ENCODE measurements around the gene JPH2.

The JPH2 gene

DNA sequence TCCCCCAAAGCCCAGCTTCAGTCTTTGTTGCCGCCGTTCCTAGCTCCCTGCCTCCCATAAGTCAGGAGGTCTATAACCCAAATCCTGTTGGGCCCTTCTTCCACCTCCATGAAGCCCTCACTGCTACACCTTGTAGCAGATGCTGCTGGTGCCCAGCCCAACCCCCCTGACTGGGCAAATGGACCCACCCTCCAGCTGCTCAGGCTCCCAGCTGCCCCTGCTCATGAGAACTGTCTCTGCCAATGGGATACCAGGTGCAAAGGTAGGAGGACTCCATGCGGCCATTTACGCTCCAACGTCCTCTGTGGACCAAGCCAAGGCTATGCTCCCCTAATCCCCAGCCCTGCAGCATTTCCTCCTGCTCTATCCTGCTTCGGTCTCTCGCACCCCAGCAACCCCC is 71.8 kb downstream of the JPH2 start:
- Mint-ChIP-seq H3K36me3 (no peaks in the 10 kb centered on the region), H3K4me1 (peaks cover 5% of the 10 kb centered on the region), H3K27ac (no peak overlapping the region), H3K27me3 (peaks cover 13% of the 10 kb centered on the region), H3K9me3 (no peaks in the 10 kb centered on the region), H3K4me3 (no peak overlapping the region)

DNA sequence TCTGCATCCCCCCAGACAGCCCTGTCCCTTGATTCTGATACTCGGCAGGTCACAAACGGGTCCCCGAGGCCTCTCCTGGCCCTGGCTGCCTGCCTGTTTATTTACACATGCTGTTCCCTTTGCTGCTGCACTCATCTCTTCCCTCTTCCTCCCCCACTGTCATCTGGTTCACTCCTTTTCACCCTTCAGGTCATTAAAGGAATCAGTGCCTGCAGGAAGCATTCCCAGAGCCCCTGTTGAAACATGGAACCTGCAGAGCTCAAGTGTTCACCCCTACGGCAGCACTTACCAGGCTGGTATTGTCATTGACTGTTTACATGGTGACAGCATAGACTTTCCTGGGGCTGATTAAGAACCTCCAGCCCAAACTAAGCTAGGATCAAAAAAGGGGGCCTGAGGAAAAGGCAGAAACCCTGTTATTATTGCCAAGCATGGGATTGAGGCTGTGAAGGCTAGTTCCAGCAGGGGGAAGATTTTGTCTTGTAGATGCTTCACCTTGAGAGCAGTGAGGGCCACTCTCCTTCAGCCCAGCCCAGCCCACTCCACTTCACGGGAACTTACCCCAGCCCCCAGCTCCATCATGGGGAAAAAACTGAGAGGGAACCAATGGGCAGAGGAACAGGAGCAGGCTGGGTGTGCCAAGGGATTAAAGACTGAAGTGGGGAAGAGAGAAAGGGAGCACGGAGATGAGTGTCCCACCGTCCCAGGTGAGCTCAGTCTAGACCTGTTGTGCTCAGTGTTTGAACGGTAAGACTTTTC is 73.2 kb downstream of the JPH2 start:
- Mint-ChIP-seq H3K36me3 (no peaks in the 10 kb centered on the region), H3K27ac (no peak overlapping the region), H3K4me3 (no peak overlapping the region), H3K9me3 (no peaks in the 10 kb centered on the region), H3K27me3 (peaks cover 18% of the 10 kb centered on the region), H3K4me1 (peaks cover 5% of the 10 kb centered on the region)

- no peaks in the 10 kb centered on the region for H3K9me3 Mint-ChIP-seq
- no peak overlapping the region for H3K27ac Mint-ChIP-seq
- H3K27me3 Mint-ChIP-seq, result peaks cover 21% of the 10 kb centered on the region
- H3K4me3 Mint-ChIP-seq, result no peak overlapping the region
- H3K36me3 Mint-ChIP-seq, result no peaks in the 10 kb centered on the region
- H3K4me1 Mint-ChIP-seq, result peaks cover 5% of the 10 kb centered on the region
These were observed 73.9 kb downstream of the JPH2 start for GRCh38 chr20:44112889-44113617.

- Mint-ChIP-seq H3K27ac (no peak overlapping the region), H3K4me1 (peaks cover 5% of the 10 kb centered on the region), H3K36me3 (peaks cover 1% of the 10 kb centered on the region), H3K9me3 (no peaks in the 10 kb centered on the region), H3K27me3 (peaks cover 22% of the 10 kb centered on the region), H3K4me3 (no peak overlapping the region)
These were observed 74.5 kb downstream of the JPH2 start for GRCh38 chr20:44112456-44112855.

DNA sequence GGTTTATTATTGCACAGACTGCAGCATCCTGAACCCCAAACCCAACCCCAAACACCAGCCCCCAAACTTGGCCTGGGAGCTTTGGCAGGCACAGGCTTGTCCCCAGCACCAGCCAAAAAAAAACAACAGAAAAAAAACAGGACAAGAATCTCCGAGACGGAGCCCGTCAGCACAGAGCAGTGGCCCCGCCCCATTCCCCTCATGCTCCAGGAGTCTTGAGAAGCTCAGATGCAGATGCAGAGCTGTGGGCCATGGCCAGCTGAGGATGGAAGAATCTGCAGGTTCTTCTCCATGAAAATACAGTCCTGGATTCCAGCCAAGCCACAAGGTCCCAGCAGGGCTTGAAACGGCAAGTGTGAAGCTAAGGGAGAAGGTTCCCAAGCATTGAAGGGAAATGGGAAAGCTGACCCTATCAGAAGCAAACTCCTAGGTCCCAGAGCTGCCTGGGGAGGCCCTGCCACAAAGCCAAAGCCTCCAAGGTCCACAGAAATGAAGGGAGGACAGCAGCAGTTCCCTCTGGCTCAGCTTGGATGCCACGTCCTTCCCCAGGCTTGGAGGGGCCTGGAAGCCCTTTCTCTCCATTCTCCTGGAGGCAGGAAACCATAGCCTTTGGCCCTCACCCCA is 75.2 kb downstream of the JPH2 start:
- no peaks in the 10 kb centered on the region for H3K9me3 Mint-ChIP-seq
- H3K36me3 Mint-ChIP-seq, result peaks cover 5% of the 10 kb centered on the region
- no peak overlapping the region for H3K27ac Mint-ChIP-seq
- no peak overlapping the region for H3K4me3 Mint-ChIP-seq
- peaks cover 5% of the 10 kb centered on the region for H3K4me1 Mint-ChIP-seq
- H3K27me3 Mint-ChIP-seq, result peaks cover 25% of the 10 kb centered on the region

- H3K4me1 Mint-ChIP-seq, result no peaks in the 10 kb centered on the region
- H3K27ac Mint-ChIP-seq, result no peak overlapping the region
- no peak overlapping the region for H3K4me3 Mint-ChIP-seq
- peaks cover 5% of the 10 kb centered on the region for H3K36me3 Mint-ChIP-seq
- peaks cover 23% of the 10 kb centered on the region for H3K27me3 Mint-ChIP-seq
- H3K9me3 Mint-ChIP-seq, result no peaks in the 10 kb centered on the region
These were observed 76.0 kb downstream of the JPH2 start for GRCh38 chr20:44110816-44111568.

DNA sequence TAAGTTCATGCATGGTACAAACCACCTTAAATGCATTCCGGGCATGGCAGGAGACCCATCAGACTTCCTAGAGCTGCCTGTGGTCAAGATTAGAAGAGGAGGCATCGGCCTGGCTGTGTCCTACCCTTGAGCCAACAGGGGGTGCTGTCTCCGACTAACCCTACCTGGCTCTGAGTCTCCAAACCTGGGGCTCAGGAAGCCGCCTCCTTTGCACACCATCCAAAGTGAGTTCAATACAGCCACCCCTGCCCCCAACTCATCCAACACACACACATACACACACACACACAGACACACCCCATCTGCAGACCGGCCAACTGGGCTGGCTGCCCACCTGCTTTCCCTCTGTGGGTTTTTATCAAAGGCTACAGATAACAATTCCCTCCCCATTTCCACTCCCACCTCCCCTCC is 77.0 kb downstream of the JPH2 start:
- H3K27me3 Mint-ChIP-seq, result peaks cover 23% of the 10 kb centered on the region
- H3K9me3 Mint-ChIP-seq, result no peaks in the 10 kb centered on the region
- H3K4me1 Mint-ChIP-seq, result no peaks in the 10 kb centered on the region
- no peak overlapping the region for H3K4me3 Mint-ChIP-seq
- H3K27ac Mint-ChIP-seq, result no peak overlapping the region
- H3K36me3 Mint-ChIP-seq, result peaks cover 5% of the 10 kb centered on the region

- peaks cover 9% of the 10 kb centered on the region for H3K9me3 Mint-ChIP-seq
- H3K27me3 Mint-ChIP-seq, result peaks cover 37% of the 10 kb centered on the region
- H3K4me3 Mint-ChIP-seq, result no peak overlapping the region
These were observed 80.4 kb downstream of the JPH2 start for GRCh38 chr20:44106615-44107014.

DNA sequence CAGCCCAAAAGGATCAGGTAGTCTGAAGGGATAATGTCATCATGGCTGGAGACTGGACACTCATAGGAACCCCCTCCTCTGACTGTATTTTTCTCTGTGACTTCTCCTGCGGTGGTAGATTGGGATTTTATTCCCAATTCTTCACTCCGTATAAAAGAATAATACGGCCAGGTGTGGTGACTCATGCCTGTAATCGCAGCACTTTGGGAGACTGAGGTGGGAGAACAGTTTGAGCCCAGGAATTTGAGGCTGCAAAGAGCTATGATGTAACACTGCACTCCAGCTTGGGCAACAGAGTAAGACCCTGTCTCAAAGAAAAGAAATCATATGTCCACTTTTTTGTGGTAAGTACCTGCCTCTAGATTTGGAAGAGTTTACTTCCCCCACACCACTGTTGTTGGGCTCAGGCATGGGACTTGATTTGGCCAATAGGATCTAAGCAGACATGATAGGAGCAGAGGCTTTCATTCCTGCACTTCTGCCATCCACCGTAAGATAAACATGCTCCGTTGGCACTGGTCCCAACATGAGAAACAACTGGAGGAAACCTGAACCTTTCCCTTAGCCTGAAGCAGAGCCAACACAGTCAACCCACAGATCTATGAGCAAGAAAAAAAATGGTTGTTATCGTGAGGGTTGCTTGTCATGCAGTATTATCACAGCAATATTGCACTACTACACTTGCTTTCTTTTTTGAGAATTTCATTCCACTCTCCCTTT is 82.0 kb downstream of the JPH2 start:
- H3K36me3 Mint-ChIP-seq, result peaks cover 5% of the 10 kb centered on the region
- no peaks in the 10 kb centered on the region for H3K4me1 Mint-ChIP-seq
- peaks cover 47% of the 10 kb centered on the region for H3K27me3 Mint-ChIP-seq
- no peak overlapping the region for H3K27ac Mint-ChIP-seq
- H3K4me3 Mint-ChIP-seq, result no peak overlapping the region
- H3K9me3 Mint-ChIP-seq, result peaks cover 14% of the 10 kb centered on the region

More at GRCh38 chr20:44106615-44107014, 80.4 kb downstream of the JPH2 start:
- no peak overlapping the region for H3K27ac Mint-ChIP-seq
- H3K36me3 Mint-ChIP-seq, result peaks cover 5% of the 10 kb centered on the region
- no peaks in the 10 kb centered on the region for H3K4me1 Mint-ChIP-seq

GRCh38 chr20:44102582-44102981 is 84.4 kb downstream of the JPH2 start:
- Mint-ChIP-seq H3K9me3 (peaks cover 14% of the 10 kb centered on the region), H3K4me1 (no peaks in the 10 kb centered on the region), H3K27me3 (peaks cover 42% of the 10 kb centered on the region), H3K27ac (no peak overlapping the region), H3K36me3 (peaks cover 5% of the 10 kb centered on the region), H3K4me3 (no peak overlapping the region)

DNA sequence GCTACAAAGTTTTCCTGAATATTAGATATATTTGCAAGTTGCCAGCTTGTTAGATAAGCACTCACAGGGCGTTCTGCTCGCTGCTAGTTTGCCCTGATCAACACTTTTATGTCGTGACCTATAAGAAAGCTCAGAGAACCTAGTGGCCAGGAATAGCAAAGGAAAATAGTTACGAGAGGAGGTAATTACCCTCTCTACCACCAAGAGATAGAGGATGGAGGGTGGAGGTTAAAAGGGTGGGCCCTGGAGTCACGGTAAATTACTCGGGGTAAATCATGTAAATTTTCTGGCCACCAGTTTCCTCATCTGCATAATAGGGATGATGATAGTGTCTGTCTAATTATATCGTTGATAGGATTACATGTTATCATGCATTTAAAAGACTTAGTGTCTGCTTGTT is 87.2 kb downstream of the JPH2 start:
- peaks cover 28% of the 10 kb centered on the region for H3K27me3 Mint-ChIP-seq

DNA sequence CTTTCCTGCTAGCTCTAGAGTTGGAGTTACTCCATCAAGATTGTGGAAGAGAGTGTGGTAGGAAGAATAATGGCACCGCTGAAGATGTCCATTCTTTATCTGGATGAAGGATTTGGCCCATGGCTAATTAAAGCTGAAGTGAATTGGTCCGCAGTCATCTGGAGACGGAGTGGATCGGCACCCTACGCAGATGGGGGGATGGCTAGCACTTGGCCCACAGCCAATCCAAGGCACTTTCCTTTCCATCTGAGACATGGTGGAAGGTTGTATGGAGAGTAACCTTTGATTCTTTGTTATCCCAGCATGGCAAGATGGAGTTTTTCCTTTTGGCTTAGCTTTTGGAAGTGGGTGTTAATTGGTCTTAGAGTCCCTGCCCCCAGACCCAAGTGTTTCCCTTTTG is 88.3 kb downstream of the JPH2 start:
- Mint-ChIP-seq H3K4me3 (no peak overlapping the region), H3K27me3 (peaks cover 25% of the 10 kb centered on the region), H3K9me3 (peaks cover 14% of the 10 kb centered on the region), H3K4me1 (no peaks in the 10 kb centered on the region), H3K27ac (no peak overlapping the region), H3K36me3 (no peaks in the 10 kb centered on the region)

More for the DNA sequence above, 87.2 kb downstream of the JPH2 start:
- Mint-ChIP-seq H3K4me3 (no peak overlapping the region), H3K36me3 (no peaks in the 10 kb centered on the region), H3K27ac (no peak overlapping the region), H3K9me3 (peaks cover 14% of the 10 kb centered on the region), H3K4me1 (no peaks in the 10 kb centered on the region)

DNA sequence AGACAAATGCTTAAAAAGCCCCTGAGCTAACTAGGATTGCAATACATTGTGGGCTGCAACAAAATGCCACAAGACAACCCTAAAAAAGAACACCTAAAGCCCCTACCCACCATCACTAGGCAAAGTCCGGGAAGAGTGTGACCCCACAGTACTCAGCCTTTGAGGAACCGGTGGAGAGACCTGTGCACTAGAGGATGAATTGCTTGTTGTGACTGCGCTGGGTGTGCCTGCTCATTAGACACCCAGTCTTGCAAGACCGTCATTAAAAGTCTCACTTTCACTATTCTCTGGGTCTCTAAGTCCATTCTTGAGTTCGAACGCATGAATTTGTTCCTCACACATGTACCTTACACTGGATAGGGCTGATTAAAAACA is 88.7 kb downstream of the JPH2 start:
- Mint-ChIP-seq H3K27me3 (peaks cover 21% of the 10 kb centered on the region), H3K36me3 (no peaks in the 10 kb centered on the region), H3K27ac (no peak overlapping the region), H3K4me1 (no peaks in the 10 kb centered on the region), H3K9me3 (peaks cover 14% of the 10 kb centered on the region), H3K4me3 (no peak overlapping the region)

DNA sequence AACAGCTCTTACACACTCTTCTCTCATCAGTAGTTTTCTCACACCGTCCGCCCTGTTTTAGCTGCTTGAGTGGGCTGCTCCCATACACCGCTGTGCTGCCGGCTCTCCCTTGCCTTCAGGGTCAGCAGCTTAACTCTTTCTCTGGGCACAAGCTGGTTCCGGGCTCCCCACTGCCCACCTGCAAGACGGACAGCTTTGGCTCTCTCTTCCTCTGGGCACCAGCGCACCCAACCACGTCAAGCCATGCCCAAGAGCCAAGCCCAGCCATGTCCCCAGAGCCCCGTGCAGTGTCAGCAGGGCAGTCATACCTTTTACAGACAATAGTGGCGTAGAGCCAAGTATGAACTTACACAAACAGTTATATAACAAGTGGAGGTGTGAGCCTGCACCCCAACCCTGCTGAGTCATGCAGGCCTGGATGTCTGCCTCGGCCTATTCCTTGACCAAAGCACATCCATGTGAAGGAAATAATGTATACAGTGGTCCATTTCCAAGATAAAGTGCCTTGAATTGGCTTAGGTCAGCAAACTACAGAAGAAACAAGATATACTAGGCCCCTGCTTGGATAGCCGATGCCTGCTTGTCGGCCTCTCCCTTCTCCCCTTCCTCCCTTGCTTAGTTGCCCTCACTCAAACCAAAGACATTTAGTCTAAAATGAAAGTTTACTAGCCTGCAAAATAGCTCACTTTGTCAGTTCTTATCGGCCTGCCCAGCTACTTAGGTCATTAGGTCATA is 89.3 kb downstream of the JPH2 start:
- Mint-ChIP-seq H3K4me1 (no peaks in the 10 kb centered on the region), H3K9me3 (peaks cover 12% of the 10 kb centered on the region), H3K27ac (no peak overlapping the region), H3K27me3 (peaks cover 18% of the 10 kb centered on the region), H3K36me3 (no peaks in the 10 kb centered on the region), H3K4me3 (no peak overlapping the region)

Data from activated naive CD4-positive, alpha-beta T cell treated with anti-CD3 and anti-CD28 coated beads, Interleukin-2, amount 50 U/mL, for 24 hours (primary cell).